IMR-90 (cell line): ENCODE results near the gene GSPT1. TPM values are rescaled to one million over a fixed set of nuclear protein-coding genes. Genes with fewer than 3 reads are reported as not detected.

ENCODE experiments used
- ATAC-seq: fragments of 200-7000 bp; cut with Tn5 transposase; 2 replicates; pipeline ENCODE4 v1.9.1; 2020; ENCODE audit warnings: low read depth, mild to moderate bottlenecking, moderate library complexity
- BruUV-seq: library from RNA; stranded (reverse); fragments of 400-500 nt; replicated peaks from 2 replicates; lab custom pipeline; 2021; lab: Mats Ljungman, UMichigan
- CTCF ChIA-PET: fragments of 300-600 bp; formaldehyde crosslinking; extraction: SDS; loops from one replicate; lab custom pipeline; 2021; ENCODE audit warnings: antibody characterized with exemption; lab: Yijun Ruan, JAX
- POLR2A ChIA-PET: fragments of 300-600 bp; sonication (Branson Sonifier 250); formaldehyde crosslinking; loops from one replicate; lab custom pipeline; 2022; ENCODE audit warnings: antibody characterized with exemption; ENCODE audit not compliant: unreplicated experiment; lab: Charles Lee
- DNase-seq: peaks from one replicate; pipeline ENCODE4 v3.0.0; 2013
- H2AFZ ChIP-seq: replicated peaks from 2 replicates; pipeline ENCODE3; 2013; ENCODE audit warnings: low read length, mild to moderate bottlenecking; ENCODE audit not compliant: poor library complexity
- H2AK5ac ChIP-seq: 2 replicates; pipeline ENCODE4 v1.6.1; 2013; ENCODE audit warnings: low read depth, low read length, inconsistent platforms
- H2AK9ac ChIP-seq: replicated peaks from 2 replicates; pipeline ENCODE3; 2013; ENCODE audit warnings: mild to moderate bottlenecking, low read depth, low read length, moderate library complexity; ENCODE audit not compliant: poor library complexity
- H2BK120ac ChIP-seq: 2 replicates; pipeline ENCODE4 v1.6.1; 2013; ENCODE audit warnings: low read depth, low read length, inconsistent platforms
- H2BK15ac ChIP-seq: 3 replicates; pipeline ENCODE4 v1.6.1; 2013; ENCODE audit warnings: low read depth, low read length, inconsistent platforms
- H2BK20ac ChIP-seq: 2 replicates; pipeline ENCODE4 v1.6.1; 2013; ENCODE audit warnings: low read depth, mild to moderate bottlenecking, inconsistent platforms, low read length, moderate library complexity
- H2BK5ac ChIP-seq: 2 replicates; pipeline ENCODE4 v1.6.1; 2013; ENCODE audit warnings: mild to moderate bottlenecking, low read depth, low read length, inconsistent platforms; ENCODE audit not compliant: poor library complexity, severe bottlenecking
- H3K14ac ChIP-seq: replicated peaks from 2 replicates; pipeline ENCODE4 v1.6.1; 2013; ENCODE audit warnings: low read depth, low read length, inconsistent platforms
- H3K18ac ChIP-seq: 2 replicates; pipeline ENCODE4 v1.6.1; 2013; ENCODE audit warnings: low read depth, low read length, control low read depth
- H3K23ac ChIP-seq: 2 replicates; pipeline ENCODE4 v1.6.1; 2013; ENCODE audit warnings: low read depth, low read length, inconsistent platforms
- H3K27ac ChIP-seq: 2 replicates; pipeline ENCODE4 v1.5.1; 2013; ENCODE audit warnings: mild to moderate bottlenecking, control low read depth, low read length; ENCODE audit not compliant: insufficient read depth
- H3K27me3 ChIP-seq: 2 replicates; pipeline ENCODE4 v1.6.1; 2013; ENCODE audit warnings: low read length; ENCODE audit not compliant: control insufficient read depth, insufficient read depth
- H3K36me3 ChIP-seq: 2 replicates; pipeline ENCODE4 v1.6.1; 2013; ENCODE audit warnings: low read length, mixed read lengths; ENCODE audit not compliant: control insufficient read depth, insufficient read depth
- H3K4ac ChIP-seq: 2 replicates; pipeline ENCODE4 v1.6.1; 2013; ENCODE audit warnings: low read depth, low read length, inconsistent platforms
- H3K4me1 ChIP-seq: 2 replicates; pipeline ENCODE4 v1.6.1; 2013; ENCODE audit warnings: low read length, mixed read lengths; ENCODE audit not compliant: control insufficient read depth, insufficient read depth
- H3K4me2 ChIP-seq: 2 replicates; pipeline ENCODE4 v1.6.1; 2013; ENCODE audit warnings: low read depth, mild to moderate bottlenecking, control low read depth, low read length, moderate library complexity
- H3K4me3 ChIP-seq: 2 replicates; pipeline ENCODE4 v1.5.1; 2013; ENCODE audit warnings: low read depth, mild to moderate bottlenecking, control low read depth, low read length, moderate library complexity; ENCODE audit not compliant: insufficient read depth
- H3K56ac ChIP-seq: 2 replicates; pipeline ENCODE4 v1.6.1; 2013; ENCODE audit warnings: low read length, inconsistent platforms; ENCODE audit not compliant: insufficient read depth; ENCODE audit errors: extremely low read depth
- H3K79me1 ChIP-seq, 2 experiments: 2 replicates each; pipeline ENCODE4 v1.6.1; 2013; ENCODE audit warnings: low read length in 2 of 2, inconsistent platforms in 1 of 2, low read depth in 1 of 2
- H3K9ac ChIP-seq: 2 replicates; pipeline ENCODE4 v1.6.1; 2013; ENCODE audit warnings: low read depth, low read length, control low read depth
- H3K9me1 ChIP-seq: 2 replicates; pipeline ENCODE4 v1.6.1; 2013; ENCODE audit warnings: low read length, inconsistent platforms; ENCODE audit not compliant: insufficient read depth
- H3K9me3 ChIP-seq: 2 replicates; pipeline ENCODE4 v1.6.1; 2013; ENCODE audit warnings: low read length; ENCODE audit not compliant: control insufficient read depth, insufficient read depth
- H4K20me1 ChIP-seq: 2 replicates; pipeline ENCODE4 v1.6.1; 2013; ENCODE audit warnings: low read length, inconsistent platforms; ENCODE audit not compliant: insufficient read depth
- H4K5ac ChIP-seq: 2 replicates; pipeline ENCODE4 v1.6.1; 2013; ENCODE audit warnings: mild to moderate bottlenecking, low read depth, low read length, control low read depth
- H4K8ac ChIP-seq, 2 experiments: 2 replicates each; pipeline ENCODE4 v1.6.1; 2013; ENCODE audit warnings: low read depth in 2 of 2, low read length in 2 of 2, control low read depth in 1 of 2, inconsistent platforms in 1 of 2
- H4K91ac ChIP-seq: 2 replicates; pipeline ENCODE4 v1.6.1; 2013; ENCODE audit warnings: low read depth, low read length, inconsistent platforms; ENCODE audit not compliant: insufficient read depth
- BHLHE40 ChIP-seq: fragments of 150-350 bp; IDR thresholded peaks from 2 replicates; pipeline ENCODE4 v1.6.1; 2016; ENCODE audit warnings: mild to moderate bottlenecking, low read depth, low read length
- MAZ ChIP-seq: IDR thresholded peaks from 2 replicates; pipeline ENCODE4 v1.6.1; 2012; ENCODE audit warnings: low read depth, mild to moderate bottlenecking, low read length, improper control_type of control experiment, moderate library complexity, borderline replicate concordance
- MXI1 ChIP-seq: IDR thresholded peaks from 2 replicates; pipeline ENCODE4 v1.6.1; 2012; ENCODE audit warnings: low read depth, mild to moderate bottlenecking, low read length, moderate library complexity, borderline replicate concordance
- USF2 ChIP-seq: fragments of 150-350 bp; IDR thresholded peaks from 2 replicates; pipeline ENCODE4 v1.6.1; 2017; ENCODE audit warnings: mild to moderate bottlenecking, antibody characterized with exemption, low read length, low read depth
- WGBS, 2 experiments: methylation state at CpG; one replicate each; pipeline versions ENCODE4 v1.1.5 to v1.1.7; 2013; ENCODE audit warnings: missing lambda C conversion rate in 2 of 2; ENCODE audit not compliant: insufficient read length in 1 of 2; ENCODE audit errors: extremely low coverage in 2 of 2; 5-methylcytosine and 5-hydroxymethylcytosine counted together
- dilution Hi-C: fragments of 300-500 bp; cut with HindIII; formaldehyde crosslinking; loops from one replicate; pipeline ENCODE4 v1.14.3; 2018; ENCODE audit warnings: low sequenced_read_pairs; ENCODE audit not compliant: unreplicated experiment
- in situ Hi-C: fragments of 300-500 bp; cut with MboI; formaldehyde crosslinking; loops from 3 replicates; pipeline ENCODE4 v1.14.3; 2019; ENCODE audit warnings: low sequenced_read_pairs, inconsistent platforms, mixed read lengths
- intact Hi-C: fragments of 100-400 bp; cut with micrococcal nuclease; formaldehyde crosslinking; loops from 2 replicates; pipeline ENCODE4 v1.10.0; 2022
- polyA plus RNA-seq, 3 experiments: library from polyadenylated mRNA; depleted of rRNA; stranded (reverse); fragments of >200 nt; gene quantifications; 2 replicates each; pipeline ENCODE4 v1.2.3, GENCODE V29; 2012; ENCODE audit warnings: low replicate concordance in 1 of 3
- total RNA-seq: library from RNA; depleted of rRNA; stranded (reverse); fragments of >200 nt; gene quantifications from 2 replicates; pipeline ENCODE4 v1.2.3, GENCODE V29; 2012

Gene GSPT1
- total and polyA plus RNA-seq, 2 of the 4 experiments (the other 2 are of a cell fraction): 76.3 to 84.8 TPM

- peak; percentile 24 for DNase-seq
- Histone ChIP-seq H4K20me1 (peaks cover 19% of the 10 kb centered on the region; the same call in 1 of the 2 replicates), H3K4me1 (peaks cover 6% of the 10 kb centered on the region; the same call in 1 of the 2 replicates), H3K18ac (no peak overlapping the region), H3K14ac (no peak overlapping the region), H2AK5ac (no peak overlapping the region), H3K36me3 (peaks cover 15% of the 10 kb centered on the region), H3K56ac (no peak overlapping the region), H2AFZ (no peak overlapping the region), H2BK20ac (no peak overlapping the region), H3K9ac (no peak overlapping the region), H3K4me3 (no peak overlapping the region), H3K23ac (no peak overlapping the region), H4K8ac (no peak overlapping the region), H4K5ac (no peak overlapping the region), H2BK5ac (no peak overlapping the region), H4K91ac (no peak overlapping the region), H2AK9ac (no peak overlapping the region), H3K27ac (no peak overlapping the region), H3K27me3 (no peaks in the 10 kb centered on the region), H3K9me3 (no peaks in the 10 kb centered on the region), H3K9me1 (peaks cover 5% of the 10 kb centered on the region; the same call in 1 of the 2 replicates), H3K4ac (no peak overlapping the region), H2BK15ac (no peak overlapping the region), H2BK120ac (no peak overlapping the region), H3K4me2 (no peak overlapping the region), H3K79me1 (peaks cover 7 to 51% of the 10 kb centered on the region in 2 experiments; a peak in 3 of 4 replicates)
- ChIA-PET POLR2A (no interaction called here), CTCF (no interaction called here)
- no peak for ATAC-seq
- intact Hi-C loops (loop anchor here (5.0 kb wide), 1 partner anchor 197 kb away; no protein-coding TSS in a partner anchor), dilution Hi-C loops (no loop called here), in situ Hi-C loops (no loop called here)
- TF ChIP-seq MXI1 (no peak), BHLHE40 (no peak), USF2 (no peak), MAZ (no peak)
- no TSS peak for BruUV-seq
- no CpG with 5 or more reads among the region's 3 CpGs for WGBS, 2 experiments
Measured at GRCh38 chr16:11870399-11870798, 45.4 kb downstream of the GSPT1 start.
